ENCODE measurements around the gene GSTM5. TPM values are rescaled to one million over a fixed set of nuclear protein-coding genes. Genes with fewer than 3 reads are reported as not detected.
"Not testable (repeated sequence)": the region's sequence is repeated elsewhere in the genome, so short reads cannot be mapped to it uniquely, and the experiment has no call there.

Gene GSTM5
- total RNA-seq = 0.04 TPM in 1 of 2 replicates, not detected in the other

DNA sequence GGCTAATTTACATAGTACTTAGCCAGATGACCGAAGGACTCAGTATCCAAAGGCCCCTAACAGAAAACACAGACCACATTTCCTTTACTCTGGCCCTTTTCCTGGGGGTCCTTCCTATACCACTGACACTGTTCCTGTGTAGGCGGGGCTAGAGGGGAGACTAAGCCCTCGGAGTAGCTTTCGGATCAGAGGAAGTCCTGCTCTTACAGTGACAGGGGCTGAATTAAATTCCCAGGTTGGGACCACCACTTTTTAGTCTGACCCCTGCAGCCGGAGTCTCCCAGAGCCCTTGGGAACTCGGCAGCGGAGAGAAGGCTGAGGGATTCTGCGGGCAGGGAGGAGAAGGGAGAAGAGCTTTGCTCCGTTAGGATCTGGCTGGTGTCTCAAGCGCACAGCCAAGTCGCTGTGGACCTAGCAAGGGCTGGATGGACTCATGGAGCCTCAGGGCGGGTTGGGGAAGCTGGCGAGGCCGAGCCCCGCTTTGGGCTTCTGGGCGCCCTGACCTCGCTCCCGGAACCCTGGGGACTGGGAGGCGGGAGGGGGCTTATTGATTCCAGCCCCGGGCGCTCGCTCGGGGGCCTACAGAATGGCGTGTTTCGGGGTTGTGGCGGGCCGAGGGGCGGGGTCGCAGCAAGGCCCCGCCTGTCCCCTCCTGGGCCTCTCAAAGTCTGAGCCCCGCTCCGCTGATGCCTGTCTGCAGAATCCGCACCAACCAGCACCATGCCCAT is at the start of gene GSTM5:
Gene GSTM5, plus strand, starts transcription at position 659 of the 728 bp plus-strand sequence. Its CDS starts 62 bp downstream, at position 721.
- DNase-seq; H3K4me1 Mint-ChIP-seq; CTCF ChIA-PET; H3K36me3 Mint-ChIP-seq (ENCODE audit: low read depth); POLR2A ChIA-PET; intact Hi-C loops (cut with micrococcal nuclease): not testable (repeated sequence)
- H3K27ac Mint-ChIP-seq = peak within 1 kb of the TSS; percentile 83
- peak; percentile 50 for ATAC-seq (ENCODE audit: low read depth)
- peaks cover 14% of the 10 kb centered on the region for H3K9me3 Mint-ChIP-seq
- H3K27me3 Mint-ChIP-seq = peaks cover 16% of the 10 kb centered on the region
- peak within 1 kb of the TSS; percentile 82 for H3K4me3 Mint-ChIP-seq

DNA sequence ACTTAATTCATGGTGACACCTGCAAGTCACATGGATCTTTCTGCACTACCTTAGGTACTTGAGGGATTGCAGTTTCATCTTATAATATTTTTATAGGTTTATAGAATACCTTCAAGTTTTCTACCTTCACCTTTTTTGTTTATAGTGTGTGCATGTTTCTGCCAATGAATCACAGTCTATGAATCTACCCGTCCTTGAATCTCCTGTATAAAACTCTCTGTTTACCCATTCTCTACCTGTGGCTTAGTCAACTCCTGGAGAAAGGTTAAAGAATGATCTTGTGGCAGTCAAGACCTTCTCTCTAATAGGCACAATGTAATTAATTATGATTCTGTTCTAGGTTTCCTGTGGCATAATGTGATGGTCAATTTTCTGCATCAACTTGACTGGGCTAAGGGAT is 47.4 kb upstream of the GSTM5 start:
- POLR2A ChIA-PET = no interaction called here
- DNase-seq (no peak), ATAC-seq (ENCODE audit: low read depth) (no peak)
- H3K4me1 Mint-ChIP-seq = peaks cover 20% of the 10 kb centered on the region
- no peaks in the 10 kb centered on the region for H3K27me3 Mint-ChIP-seq
- no peaks in the 10 kb centered on the region for H3K9me3 Mint-ChIP-seq
- no peak overlapping the region for H3K4me3 Mint-ChIP-seq
- no peak overlapping the region for H3K27ac Mint-ChIP-seq
- TF ChIP-seq, protein P1, sequence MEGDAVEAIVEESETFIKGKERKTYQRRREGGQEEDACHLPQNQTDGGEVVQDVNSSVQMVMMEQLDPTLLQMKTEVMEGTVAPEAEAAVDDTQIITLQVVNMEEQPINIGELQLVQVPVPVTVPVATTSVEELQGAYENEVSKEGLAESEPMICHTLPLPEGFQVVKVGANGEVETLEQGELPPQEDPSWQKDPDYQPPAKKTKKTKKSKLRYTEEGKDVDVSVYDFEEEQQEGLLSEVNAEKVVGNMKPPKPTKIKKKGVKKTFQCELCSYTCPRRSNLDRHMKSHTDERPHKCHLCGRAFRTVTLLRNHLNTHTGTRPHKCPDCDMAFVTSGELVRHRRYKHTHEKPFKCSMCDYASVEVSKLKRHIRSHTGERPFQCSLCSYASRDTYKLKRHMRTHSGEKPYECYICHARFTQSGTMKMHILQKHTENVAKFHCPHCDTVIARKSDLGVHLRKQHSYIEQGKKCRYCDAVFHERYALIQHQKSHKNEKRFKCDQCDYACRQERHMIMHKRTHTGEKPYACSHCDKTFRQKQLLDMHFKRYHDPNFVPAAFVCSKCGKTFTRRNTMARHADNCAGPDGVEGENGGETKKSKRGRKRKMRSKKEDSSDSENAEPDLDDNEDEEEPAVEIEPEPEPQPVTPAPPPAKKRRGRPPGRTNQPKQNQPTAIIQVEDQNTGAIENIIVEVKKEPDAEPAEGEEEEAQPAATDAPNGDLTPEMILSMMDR (IDR thresholded peaks at IDR 0.05) = no peak
- CTCF ChIA-PET = no interaction called here
- peaks cover 9% of the 10 kb centered on the region for H3K36me3 Mint-ChIP-seq (ENCODE audit: low read depth)
- intact Hi-C loops (cut with micrococcal nuclease) = no loop called here

DNA sequence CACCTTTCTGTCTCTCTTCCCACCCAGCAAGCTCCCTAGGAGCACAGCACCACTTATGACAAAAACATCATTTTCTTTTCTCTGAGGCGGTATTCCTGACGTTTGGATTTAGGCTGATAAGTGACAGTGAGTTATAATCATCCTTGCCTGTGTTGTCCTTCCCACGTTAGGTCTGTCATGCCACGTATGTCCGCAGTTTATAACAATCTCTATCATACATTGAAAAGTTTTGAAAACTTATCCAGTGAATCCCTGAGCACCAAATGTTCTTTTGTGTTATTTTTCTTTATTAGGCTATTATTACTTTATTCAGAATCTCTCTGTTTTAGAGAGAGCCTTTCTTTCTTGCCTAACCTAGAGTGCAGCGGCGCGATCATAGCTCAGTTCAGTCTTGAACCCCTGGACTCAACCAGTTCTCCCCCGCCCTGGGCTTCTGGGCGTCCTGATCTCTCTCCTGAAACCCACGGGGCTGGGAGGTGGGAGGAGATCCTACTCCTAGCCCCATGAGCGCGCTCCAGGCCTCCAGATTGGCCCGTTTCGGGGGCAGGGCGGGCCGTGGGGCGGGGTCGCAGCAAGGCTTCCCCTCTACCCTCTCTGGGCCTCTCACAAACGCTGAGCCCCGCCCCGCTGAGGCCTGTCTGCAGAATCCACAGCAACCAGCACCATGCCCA is 44.5 kb upstream of the GSTM5 start, which contains the start of gene GSTM2:
Gene GSTM2, plus strand, starts transcription at position 606 of the 671 bp plus-strand sequence. Its CDS starts 59 bp downstream, at position 665.
- CTCF ChIA-PET = interaction anchor here (0.9 kb wide), 1 partner anchor 27 kb away, joined by 4 read pairs; no protein-coding TSS in a partner anchor
- DNase-seq = peak; percentile 63
- Mint-ChIP-seq H3K27me3 (no peaks in the 10 kb centered on the region), H3K4me1 (peaks cover 21% of the 10 kb centered on the region), H3K4me3 (peak within 1 kb of the TSS; percentile 80), H3K27ac (no peak within 1 kb of the TSS), H3K36me3 (ENCODE audit: low read depth) (no peaks in the 10 kb centered on the region), H3K9me3 (no peaks in the 10 kb centered on the region)
- POLR2A ChIA-PET = interaction anchor here (0.7 to 1.2 kb wide), 2 partner anchors 12 to 126 kb away, joined by 3 read pairs; partner anchors contain the start of gene GSTM4
- ATAC-seq (ENCODE audit: low read depth) = peak; percentile 100
- intact Hi-C loops (cut with micrococcal nuclease) = loop anchor here (1.0 kb wide), 1 partner anchor 29 kb away; no protein-coding TSS in a partner anchor
- TF ChIP-seq, protein P1 (IDR thresholded peaks at IDR 0.05) = no peak

DNA sequence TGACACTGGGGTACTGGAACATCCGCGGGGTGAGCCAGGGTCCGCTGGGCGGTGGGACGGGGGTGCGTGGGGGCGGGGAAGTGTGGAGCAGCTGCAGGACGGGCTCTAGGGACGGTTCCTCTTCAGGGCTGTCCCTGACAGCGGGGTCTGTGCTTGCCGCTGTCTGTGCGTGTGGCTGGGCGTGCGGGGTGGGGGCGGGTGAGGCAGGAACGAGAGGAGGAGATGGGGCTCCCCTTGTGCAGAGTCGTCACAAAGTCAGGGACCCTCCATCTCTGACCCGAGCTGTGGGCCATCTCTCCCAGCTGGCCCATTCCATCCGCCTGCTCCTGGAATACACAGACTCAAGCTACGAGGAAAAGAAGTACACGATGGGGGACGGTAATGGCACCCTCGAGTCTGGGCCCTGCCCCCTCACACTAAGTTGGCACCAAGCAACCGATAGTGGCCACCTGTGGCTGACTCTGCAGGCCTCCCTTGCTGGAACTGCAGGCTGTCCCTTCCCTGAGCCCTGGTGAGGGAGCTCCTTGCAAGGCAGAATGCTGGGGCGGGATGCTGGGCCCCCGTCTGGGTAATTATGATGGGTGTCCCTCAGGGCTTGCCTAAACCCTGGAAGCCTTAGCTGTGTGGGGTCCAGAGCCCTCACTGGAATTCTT is 43.8 kb upstream of the GSTM5 start:
- Mint-ChIP-seq H3K27me3 (no peaks in the 10 kb centered on the region), H3K9me3 (no peaks in the 10 kb centered on the region), H3K4me3 (peak overlapping the region; percentile 80), H3K36me3 (ENCODE audit: low read depth) (no peaks in the 10 kb centered on the region), H3K27ac (no peak overlapping the region), H3K4me1 (peaks cover 21% of the 10 kb centered on the region)
- ChIA-PET POLR2A (interaction anchor here (0.7 to 1.2 kb wide), 2 partner anchors 13 to 125 kb away, joined by 3 read pairs; partner anchors contain the start of gene GSTM4), CTCF (interaction anchor here (0.9 kb wide), 1 partner anchor 28 kb away, joined by 4 read pairs; no protein-coding TSS in a partner anchor)
- peak; percentile 50 for ATAC-seq (ENCODE audit: low read depth)
- TF ChIP-seq, protein P1 (IDR thresholded peaks at IDR 0.05) = no peak
- DNase-seq = no peak
- intact Hi-C loops (cut with micrococcal nuclease) = no loop called here

DNA sequence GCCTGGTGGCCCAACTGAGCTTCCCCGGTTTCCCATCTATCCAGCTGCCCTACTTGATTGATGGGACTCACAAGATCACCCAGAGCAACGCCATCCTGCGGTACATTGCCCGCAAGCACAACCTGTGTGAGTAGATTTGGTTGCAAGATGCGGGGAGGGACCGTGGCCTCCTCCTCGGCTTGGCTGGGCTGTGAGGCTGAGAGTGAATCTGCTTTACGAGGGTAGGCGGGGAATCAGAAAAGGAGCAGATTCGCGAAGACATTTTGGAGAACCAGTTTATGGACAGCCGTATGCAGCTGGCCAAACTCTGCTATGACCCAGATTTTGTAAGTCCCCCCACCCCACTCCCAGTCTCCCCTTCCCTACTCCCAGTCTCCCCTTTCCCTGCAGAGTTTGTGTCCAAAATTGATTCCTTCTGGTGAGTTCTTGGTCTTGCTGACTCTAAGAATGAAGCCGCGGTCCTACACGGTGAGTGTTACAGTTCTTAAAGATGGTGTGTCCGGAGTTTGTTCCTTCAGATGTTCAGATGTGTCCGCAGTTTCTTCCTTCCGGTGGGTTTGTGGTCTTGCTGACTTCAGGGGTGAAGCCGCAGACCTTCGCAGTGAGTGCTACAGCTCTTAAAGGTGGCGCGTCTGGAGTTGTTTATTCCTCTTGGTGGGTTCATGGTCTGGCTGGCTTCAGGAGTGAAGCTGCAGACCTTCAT is 42.7 kb upstream of the GSTM5 start:
- TF ChIP-seq, protein P1 (IDR thresholded peaks at IDR 0.05) = no peak
- CTCF ChIA-PET = interaction anchor here (1.2 to 1.6 kb wide), 2 partner anchors 107 to 315 kb away, joined by 3 to 4 read pairs; partner anchors contain the start of gene AHCYL1
- POLR2A ChIA-PET = no interaction called here
- Mint-ChIP-seq H3K4me1 (peaks cover 21% of the 10 kb centered on the region), H3K9me3 (no peaks in the 10 kb centered on the region), H3K27ac (no peak overlapping the region), H3K36me3 (ENCODE audit: low read depth) (no peaks in the 10 kb centered on the region), H3K4me3 (peak overlapping the region; percentile 21), H3K27me3 (no peaks in the 10 kb centered on the region)
- DNase-seq (no peak), ATAC-seq (ENCODE audit: low read depth) (no peak)
- intact Hi-C loops (cut with micrococcal nuclease) = no loop called here

DNA sequence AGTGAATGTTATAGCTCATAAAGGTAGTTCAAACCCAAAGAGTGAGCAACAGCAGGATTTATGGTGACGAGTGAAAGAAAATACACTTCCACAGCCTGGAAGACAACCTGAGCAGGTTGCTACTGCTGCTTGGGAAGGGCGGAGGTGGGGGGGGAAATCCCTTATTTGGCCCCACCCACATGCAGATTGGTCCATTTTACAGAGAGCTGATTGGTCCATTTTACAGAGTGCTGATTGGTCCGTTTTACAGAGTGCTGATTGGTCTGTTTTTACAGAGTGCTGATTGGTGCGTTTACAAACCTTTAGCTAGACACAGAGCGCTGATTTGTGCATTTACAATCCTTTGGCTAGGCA is 42.1 kb upstream of the GSTM5 start:
- peak overlapping the region; percentile 21 for H3K4me3 Mint-ChIP-seq
- H3K9me3 Mint-ChIP-seq; ATAC-seq (ENCODE audit: low read depth); H3K27me3 Mint-ChIP-seq; H3K27ac Mint-ChIP-seq; H3K36me3 Mint-ChIP-seq (ENCODE audit: low read depth); intact Hi-C loops (cut with micrococcal nuclease); DNase-seq: not testable (repeated sequence)
- CTCF ChIA-PET = interaction anchor here (1.2 to 1.6 kb wide), 2 partner anchors 107 to 315 kb away, joined by 3 to 4 read pairs; partner anchors contain the start of gene AHCYL1
- POLR2A ChIA-PET = interaction anchor here (0.6 to 0.7 kb wide), 2 partner anchors 310 to 452 kb away, joined by 3 to 7 read pairs; no protein-coding TSS in a partner anchor
- H3K4me1 Mint-ChIP-seq = peaks cover 21% of the 10 kb centered on the region

All from activated B cell treated with CpG ODN at 0.5 μM for 24 hours (primary cell).